Measurements from ENCODE around the gene ZSCAN31. TPM values are rescaled to one million over a fixed set of nuclear protein-coding genes. Genes with fewer than 3 reads are reported as not detected.
A peak's percentile ranks its signal among the peaks of the same experiment; 100 is the strongest.

Gene ZSCAN31
- total RNA-seq, 1 donor from 2014 or later, result 15.7 TPM

- no peak for TF ChIP-seq CTCF (IDR thresholded peaks at IDR 0.05)
- Histone ChIP-seq H3K4me1 (peaks cover 23% of the 10 kb centered on the region), H3K36me3 (no peaks in the 10 kb centered on the region), H3K27me3 (ENCODE audit: low read depth) (no peaks in the 10 kb centered on the region), H3K9me3 (no peaks in the 10 kb centered on the region), H3K4me3 (peak overlapping the region; percentile 69), H3K27ac (no peak overlapping the region)
- no peak for ATAC-seq
- no peak for DNase-seq
- intact Hi-C loops (cut with DNase I), result no loop called here
Observed at GRCh38 chr6:28351087-28351486, 15.1 kb upstream of the ZSCAN31 start.

- H3K27ac ChIP-seq, result peak within 1 kb of the TSS; percentile 75
Observed at GRCh38 chr6:28349892-28350737, 14.2 kb upstream of the ZSCAN31 start, which contains the start of gene ZKSCAN3. Gene ZKSCAN3 (plus strand): TSS chr6:28349947. CDS start chr6:28359587, 9,640 bp downstream.

GRCh38 chr6:28349344-28349891, 13.5 kb upstream of the ZSCAN31 start:
- no peaks in the 10 kb centered on the region for H3K27me3 ChIP-seq (ENCODE audit: low read depth)
- no peak for TF ChIP-seq CTCF (IDR thresholded peaks at IDR 0.05)
- peak overlapping the region; percentile 75 for H3K27ac ChIP-seq
- H3K4me3 ChIP-seq, result peak overlapping the region; percentile 69
- no peaks in the 10 kb centered on the region for H3K36me3 ChIP-seq
- H3K4me1 ChIP-seq, result peaks cover 12% of the 10 kb centered on the region
- ATAC-seq, result peak in 1 of 2 donors; percentile 1
- no peaks in the 10 kb centered on the region for H3K9me3 ChIP-seq
- intact Hi-C loops (cut with DNase I), result no loop called here
- no peak for DNase-seq

More at GRCh38 chr6:28349892-28350737, 14.2 kb upstream of the ZSCAN31 start, which contains the start of gene ZKSCAN3:
- H3K4me1 ChIP-seq, result peaks cover 19% of the 10 kb centered on the region
- no peaks in the 10 kb centered on the region for H3K27me3 ChIP-seq (ENCODE audit: low read depth)
- H3K9me3 ChIP-seq, result no peaks in the 10 kb centered on the region
- H3K36me3 ChIP-seq, result no peaks in the 10 kb centered on the region
- intact Hi-C loops (cut with DNase I), result no loop called here
- peak within 1 kb of the TSS; percentile 69 for H3K4me3 ChIP-seq
- ATAC-seq, result peak; percentile 95 to 96
- TF ChIP-seq CTCF (IDR thresholded peaks at IDR 0.05), result no peak
- peak; percentile 93 for DNase-seq

GRCh38 chr6:28347119-28347518, 11.2 kb upstream of the ZSCAN31 start:
- intact Hi-C loops (cut with DNase I), result no loop called here
- H3K36me3 ChIP-seq, result no peaks in the 10 kb centered on the region
- ATAC-seq, result no peak
- no peaks in the 10 kb centered on the region for H3K9me3 ChIP-seq
- no peak overlapping the region for H3K4me3 ChIP-seq
- H3K27me3 ChIP-seq (ENCODE audit: low read depth), result no peaks in the 10 kb centered on the region
- no peak for DNase-seq
- no peak overlapping the region for H3K27ac ChIP-seq
- TF ChIP-seq CTCF (IDR thresholded peaks at IDR 0.05), result no peak
- peaks cover 9% of the 10 kb centered on the region for H3K4me1 ChIP-seq

- Histone ChIP-seq H3K4me3 (no peak overlapping the region), H3K4me1 (no peaks in the 10 kb centered on the region), H3K9me3 (no peaks in the 10 kb centered on the region), H3K27ac (no peak overlapping the region), H3K27me3 (ENCODE audit: low read depth) (no peaks in the 10 kb centered on the region), H3K36me3 (no peaks in the 10 kb centered on the region)
- intact Hi-C loops (cut with DNase I), result no loop called here
- no peak for DNase-seq
- no peak for TF ChIP-seq CTCF (IDR thresholded peaks at IDR 0.05)
- ATAC-seq, result no peak
Observed at GRCh38 chr6:28345201-28345600, 9.3 kb upstream of the ZSCAN31 start.
